Endodermal cell (in vitro differentiated cells): ENCODE measurements around the gene WDR20. TPM values are rescaled to one million over a fixed set of nuclear protein-coding genes. Genes with fewer than 3 reads are reported as not detected.

Experiments used
- DNase-seq: peaks from one replicate; pipeline ENCODE4 v3.0.0-alpha.2; 2017
- H3K27ac ChIP-seq: 2 replicates; pipeline ENCODE4 v1.5.1; 2013; ENCODE audit warnings: mild to moderate bottlenecking, low read depth, low read length, moderate library complexity
- H3K27me3 ChIP-seq: 2 replicates; pipeline ENCODE4 v1.6.1; 2013; ENCODE audit warnings: mild to moderate bottlenecking, low read length, moderate library complexity; ENCODE audit not compliant: insufficient read depth, control insufficient read depth, poor library complexity, severe bottlenecking
- H3K36me3 ChIP-seq: 2 replicates; pipeline ENCODE4 v1.7.0; 2013; ENCODE audit warnings: mild to moderate bottlenecking, low read length, moderate library complexity; ENCODE audit not compliant: control insufficient read depth, insufficient read depth
- H3K4me1 ChIP-seq: one replicate; pipeline ENCODE4 v1.7.0; 2013; ENCODE audit warnings: low read length; ENCODE audit not compliant: control insufficient read depth, insufficient read depth
- H3K4me3 ChIP-seq: 2 replicates; pipeline ENCODE4 v1.5.1; 2013; ENCODE audit warnings: mild to moderate bottlenecking, low read length, moderate library complexity
- H3K9ac ChIP-seq: 2 replicates; pipeline ENCODE4 v1.6.1; 2013; ENCODE audit warnings: mild to moderate bottlenecking, low read length, moderate library complexity; ENCODE audit not compliant: poor library complexity, severe bottlenecking; ENCODE audit errors: extremely low read depth
- H3K9me3 ChIP-seq: 2 replicates; pipeline ENCODE4 v1.6.1; 2013; ENCODE audit warnings: mild to moderate bottlenecking, low read length, moderate library complexity; ENCODE audit not compliant: control insufficient read depth
- H3K27ac Mint-ChIP-seq: 2 replicates; pipeline ENCODE4 v1.8.0; 2020; ENCODE audit warnings: mixed read lengths
- H3K27me3 Mint-ChIP-seq: 2 replicates; pipeline ENCODE4 v1.8.0; 2021; ENCODE audit warnings: mild to moderate bottlenecking, mixed read lengths; ENCODE audit not compliant: insufficient read depth
- H3K36me3 Mint-ChIP-seq: 2 replicates; pipeline ENCODE4 v1.8.0; 2020; ENCODE audit warnings: low read depth, mixed read lengths
- H3K4me1 Mint-ChIP-seq: 2 replicates; pipeline ENCODE4 v1.8.0; 2020; ENCODE audit warnings: mixed read lengths
- H3K4me3 Mint-ChIP-seq: 2 replicates; pipeline ENCODE4 v1.8.0; 2020; ENCODE audit warnings: mild to moderate bottlenecking, moderate library complexity, mixed read lengths
- H3K9me3 Mint-ChIP-seq: 2 replicates; pipeline ENCODE4 v1.8.0; 2020; ENCODE audit warnings: mild to moderate bottlenecking, mixed read lengths
- WGBS, 2 experiments: methylation state at CpG; one replicate each; pipeline versions ENCODE4 v1.1.5 to v1.1.7; 2013; ENCODE audit warnings: missing lambda C conversion rate in 2 of 2, mixed read lengths in 1 of 2; ENCODE audit not compliant: insufficient coverage in 1 of 2, insufficient read length in 1 of 2; 5-methylcytosine and 5-hydroxymethylcytosine counted together
- total RNA-seq, 2 donors: library from RNA; stranded (reverse); fragmentation: NEBNext Ultra II Directional in 1 of 2; extraction: Animal tissue kit (Norgen Biotek cat#: 25700) in 1 of 2; gene quantifications; 2 replicates in 1 of 2; 3 replicates in 1 of 2; pipeline ENCODE4 v1.2.1, GENCODE V29; 2021
- TF ChIP-seq, protein P1 (sequence below): fragments of 200-600 bp; sonication (generic); conservative IDR thresholded peaks from 2 replicates; pipeline ENCODE4 v1.5.0; 2021; ENCODE audit warnings: antibody characterized with exemption, mild to moderate bottlenecking

Gene WDR20
- total RNA-seq, 2 donors from 2014 or later, result 33.8 to 37.6 TPM

DNA sequence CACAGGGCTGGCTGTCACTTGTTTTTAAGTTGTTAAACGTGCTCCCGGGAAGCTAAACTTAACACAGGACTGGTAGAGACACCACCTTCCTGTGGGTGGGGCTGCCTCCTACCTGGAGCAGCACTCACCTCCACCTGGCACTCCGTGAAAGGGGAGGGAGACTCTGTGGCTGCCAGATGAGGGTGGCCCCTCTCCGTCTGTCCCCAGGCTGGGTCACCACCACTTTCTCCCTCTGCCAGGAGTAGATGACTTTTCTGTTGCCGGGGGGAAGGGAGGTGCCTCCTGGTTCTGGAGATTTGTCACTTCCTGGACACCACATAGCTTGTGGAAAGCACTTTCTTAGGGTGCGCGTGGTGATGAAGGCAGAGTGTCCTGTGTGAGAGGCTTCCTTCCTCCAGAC is 81.3 kb downstream of the WDR20 start:
- H3K4me1 Mint-ChIP-seq, result peaks cover 30% of the 10 kb centered on the region

DNA sequence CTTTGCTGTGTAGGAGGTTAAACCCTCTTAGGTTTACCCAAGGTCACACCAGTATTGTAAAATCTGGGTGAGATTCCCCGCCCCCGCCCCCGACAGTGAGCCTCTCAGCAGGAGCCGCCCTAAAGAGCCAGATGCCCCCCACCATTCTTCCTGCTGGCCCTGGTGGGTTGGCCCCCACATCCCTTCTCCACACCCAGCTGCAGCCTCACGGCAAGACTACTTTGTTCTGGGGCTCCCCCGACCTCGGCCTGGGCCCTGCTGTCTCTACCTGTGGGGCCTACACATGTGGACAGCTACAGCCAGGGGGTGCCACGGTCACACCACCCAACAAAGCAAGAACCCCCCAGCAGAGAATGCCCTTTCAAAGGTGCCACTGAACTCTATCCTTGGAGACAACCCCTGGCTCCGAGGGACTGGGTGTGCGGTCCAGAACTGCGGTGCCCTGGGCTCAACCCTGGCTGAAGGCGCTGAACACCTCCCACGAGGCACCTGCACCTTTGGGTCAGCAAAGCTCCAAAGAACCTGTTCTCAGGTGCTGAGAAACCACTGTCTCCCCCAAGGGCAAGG is 82.4 kb downstream of the WDR20 start:
- TF ChIP-seq, protein P1, sequence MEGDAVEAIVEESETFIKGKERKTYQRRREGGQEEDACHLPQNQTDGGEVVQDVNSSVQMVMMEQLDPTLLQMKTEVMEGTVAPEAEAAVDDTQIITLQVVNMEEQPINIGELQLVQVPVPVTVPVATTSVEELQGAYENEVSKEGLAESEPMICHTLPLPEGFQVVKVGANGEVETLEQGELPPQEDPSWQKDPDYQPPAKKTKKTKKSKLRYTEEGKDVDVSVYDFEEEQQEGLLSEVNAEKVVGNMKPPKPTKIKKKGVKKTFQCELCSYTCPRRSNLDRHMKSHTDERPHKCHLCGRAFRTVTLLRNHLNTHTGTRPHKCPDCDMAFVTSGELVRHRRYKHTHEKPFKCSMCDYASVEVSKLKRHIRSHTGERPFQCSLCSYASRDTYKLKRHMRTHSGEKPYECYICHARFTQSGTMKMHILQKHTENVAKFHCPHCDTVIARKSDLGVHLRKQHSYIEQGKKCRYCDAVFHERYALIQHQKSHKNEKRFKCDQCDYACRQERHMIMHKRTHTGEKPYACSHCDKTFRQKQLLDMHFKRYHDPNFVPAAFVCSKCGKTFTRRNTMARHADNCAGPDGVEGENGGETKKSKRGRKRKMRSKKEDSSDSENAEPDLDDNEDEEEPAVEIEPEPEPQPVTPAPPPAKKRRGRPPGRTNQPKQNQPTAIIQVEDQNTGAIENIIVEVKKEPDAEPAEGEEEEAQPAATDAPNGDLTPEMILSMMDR, result no peak
- WGBS, 2 experiments, result 92 to 96% methylated on average over 9 to 13 of the region's 13 CpGs
- H3K27ac Mint-ChIP-seq, result no peak overlapping the region

More for the DNA sequence above, 81.3 kb downstream of the WDR20 start:
- DNase-seq, result peak; percentile 88
- Mint-ChIP-seq H3K36me3 (peaks cover 34% of the 10 kb centered on the region), H3K27me3 (no peaks in the 10 kb centered on the region), H3K27ac (no peak overlapping the region), H3K4me3 (peak overlapping the region; percentile 18), H3K9me3 (no peaks in the 10 kb centered on the region)
- Histone ChIP-seq H3K4me1 (peaks cover 11% of the 10 kb centered on the region), H3K9me3 (no peaks in the 10 kb centered on the region), H3K4me3 (no peak overlapping the region), H3K27ac (no peak overlapping the region), H3K9ac (no peak overlapping the region), H3K27me3 (no peaks in the 10 kb centered on the region), H3K36me3 (peaks cover 25% of the 10 kb centered on the region)
- TF ChIP-seq, protein P1, result peak; percentile 37
- 59 to 69% methylated on average over 6 to 7 of the region's 7 CpGs for WGBS, 2 experiments

DNA sequence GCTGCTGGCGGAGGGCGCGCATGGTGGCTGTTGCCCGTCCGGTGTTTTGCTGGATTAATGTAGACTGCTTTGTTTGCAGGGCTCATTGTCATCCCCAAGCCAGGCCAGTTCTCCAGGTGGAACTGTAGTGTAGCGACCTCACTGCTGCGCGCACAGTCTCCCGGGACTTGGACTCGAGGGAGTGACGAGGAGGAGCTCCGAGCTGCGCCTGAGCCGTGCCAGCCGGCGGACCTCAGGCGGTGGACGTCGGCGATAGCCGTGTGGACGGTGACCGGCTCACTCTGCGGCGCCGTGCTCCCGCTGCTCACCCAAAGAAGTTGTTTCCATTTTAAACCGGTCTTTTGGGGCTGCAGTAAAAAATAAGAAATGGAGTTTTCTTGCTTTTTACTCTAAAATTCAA is 83.1 kb downstream of the WDR20 start:
- peak; percentile 29 for DNase-seq
- Histone ChIP-seq H3K4me3 (no peak overlapping the region), H3K27ac (no peak overlapping the region), H3K36me3 (peaks cover 16% of the 10 kb centered on the region), H3K9ac (no peak overlapping the region), H3K9me3 (no peaks in the 10 kb centered on the region), H3K4me1 (peaks cover 11% of the 10 kb centered on the region), H3K27me3 (no peaks in the 10 kb centered on the region)
- no peak overlapping the region for H3K4me3 Mint-ChIP-seq
- TF ChIP-seq, protein P1, result no peak
- WGBS, 2 experiments, result 96 to 98% methylated on average over 16 to 27 of the region's 28 CpGs
- peaks cover 31% of the 10 kb centered on the region for H3K36me3 Mint-ChIP-seq
- no peaks in the 10 kb centered on the region for H3K27me3 Mint-ChIP-seq
- H3K4me1 Mint-ChIP-seq, result peaks cover 20% of the 10 kb centered on the region
- H3K27ac Mint-ChIP-seq, result no peak overlapping the region
- H3K9me3 Mint-ChIP-seq, result no peaks in the 10 kb centered on the region

More for the DNA sequence above, 82.4 kb downstream of the WDR20 start:
- Mint-ChIP-seq H3K4me1 (peaks cover 27% of the 10 kb centered on the region), H3K36me3 (peaks cover 35% of the 10 kb centered on the region), H3K27me3 (no peaks in the 10 kb centered on the region), H3K9me3 (no peaks in the 10 kb centered on the region), H3K4me3 (no peak overlapping the region)
- peaks cover 11% of the 10 kb centered on the region for H3K4me1 ChIP-seq
- no peak overlapping the region for H3K4me3 ChIP-seq
- no peaks in the 10 kb centered on the region for H3K27me3 ChIP-seq
- no peaks in the 10 kb centered on the region for H3K9me3 ChIP-seq
- no peak overlapping the region for H3K27ac ChIP-seq
- H3K36me3 ChIP-seq, result peaks cover 21% of the 10 kb centered on the region
- DNase-seq, result peak; percentile 46
- H3K9ac ChIP-seq, result no peak overlapping the region
